Neural progenitor cell (in vitro differentiated cells): ENCODE data around the gene NINJ2. TPM values are rescaled to one million over a fixed set of nuclear protein-coding genes. Genes with fewer than 3 reads are reported as not detected.
"Not testable (repeated sequence)": the region's sequence is repeated elsewhere in the genome, so short reads cannot be mapped to it uniquely, and the experiment has no call there.

Experiments used
- DNase-seq: peaks from one replicate; pipeline ENCODE4 v3.0.0-alpha.2; 2016; ENCODE audit warnings: low spot score
- H2AFZ ChIP-seq: fragments of 200-600 bp; sonication (generic); replicated peaks from 2 replicates; pipeline ENCODE4 v1.6.1; 2016; ENCODE audit warnings: antibody characterized with exemption
- H3F3A ChIP-seq: fragments of 200-600 bp; sonication (generic); 2 replicates; pipeline ENCODE4 v1.6.1; 2016; ENCODE audit warnings: antibody characterized with exemption, low read depth
- H3K27ac ChIP-seq: fragments of 200-600 bp; sonication (generic); 2 replicates; pipeline ENCODE4 v1.5.1; 2016; ENCODE audit warnings: mild to moderate bottlenecking
- H3K27me3 ChIP-seq: fragments of 200-600 bp; sonication (generic); 2 replicates; pipeline ENCODE4 v1.6.1; 2016; ENCODE audit warnings: mild to moderate bottlenecking, moderate library complexity
- H3K36me3 ChIP-seq: fragments of 200-600 bp; sonication (generic); 2 replicates; pipeline ENCODE4 v1.5.1; 2016
- H3K4me1 ChIP-seq: fragments of 200-600 bp; sonication (generic); 2 replicates; pipeline ENCODE4 v1.6.1; 2016; ENCODE audit warnings: mixed run types
- H3K4me2 ChIP-seq: fragments of 200-600 bp; sonication (generic); 2 replicates; pipeline ENCODE4 v1.6.1; 2016
- H3K4me3 ChIP-seq: fragments of 200-600 bp; sonication (generic); 2 replicates; pipeline ENCODE4 v1.5.1; 2016
- H3K79me2 ChIP-seq: fragments of 200-600 bp; sonication (generic); 2 replicates; pipeline ENCODE4 v1.6.1; 2016; ENCODE audit warnings: low read depth
- H3K9ac ChIP-seq: fragments of 200-600 bp; sonication (generic); 2 replicates; pipeline ENCODE4 v1.6.1; 2016
- H3K9me3 ChIP-seq: fragments of 200-600 bp; sonication (generic); 2 replicates; pipeline ENCODE4 v1.5.1; 2016; ENCODE audit warnings: low read depth
- H4K20me1 ChIP-seq: fragments of 200-600 bp; sonication (generic); 2 replicates; pipeline ENCODE4 v1.6.1; 2016; ENCODE audit warnings: low read depth
- H3K27ac Mint-ChIP-seq: 3 replicates; pipeline ENCODE4 v1.8.0; 2021; ENCODE audit warnings: mixed read lengths
- H3K27me3 Mint-ChIP-seq: 2 replicates; pipeline ENCODE4 v1.8.0; 2022; ENCODE audit warnings: low read depth, mild to moderate bottlenecking, inconsistent platforms, moderate library complexity, mixed read lengths; ENCODE audit not compliant: insufficient read depth
- H3K36me3 Mint-ChIP-seq: 3 replicates; pipeline ENCODE4 v1.8.0; 2021; ENCODE audit warnings: mixed read lengths
- H3K4me1 Mint-ChIP-seq: 3 replicates; pipeline ENCODE4 v1.8.0; 2021; ENCODE audit warnings: mixed read lengths
- H3K4me3 Mint-ChIP-seq: 3 replicates; pipeline ENCODE4 v1.8.0; 2021; ENCODE audit warnings: mild to moderate bottlenecking, moderate library complexity, mixed read lengths
- H3K9me3 Mint-ChIP-seq: 3 replicates; pipeline ENCODE4 v1.8.0; 2020; ENCODE audit warnings: mixed read lengths
- CTCF ChIP-seq: fragments of 200-600 bp; sonication (generic); IDR thresholded peaks from 2 replicates; pipeline ENCODE4 v1.5.1; 2017; ENCODE audit warnings: antibody characterized with exemption, mild to moderate bottlenecking
- EZH2 ChIP-seq: fragments of 200-600 bp; sonication (generic); IDR thresholded peaks from 2 replicates; pipeline ENCODE4 v1.6.1; 2017; ENCODE audit warnings: antibody characterized with exemption, mild to moderate bottlenecking, moderate library complexity
- EZH2phosphoT487 ChIP-seq: fragments of 200-600 bp; sonication (generic); IDR thresholded peaks from 2 replicates; pipeline ENCODE4 v1.6.1; 2017; ENCODE audit warnings: antibody characterized with exemption
- total RNA-seq: library from RNA; depleted of rRNA; stranded (reverse); fragments of >200 nt; gene quantifications from 2 replicates; pipeline ENCODE4 v1.2.3, GENCODE V29; 2015; ENCODE audit warnings: low replicate concordance

Gene NINJ2
- 0.37 TPM in 1 of 2 replicates, not detected in the other for total RNA-seq

- H3K4me3 ChIP-seq = no peak within 1 kb of the TSS
- Mint-ChIP-seq H3K4me1 (peaks cover 24% of the 10 kb centered on the region), H3K9me3 (no peaks in the 10 kb centered on the region), H3K27me3 (peaks cover 3% of the 10 kb centered on the region), H3K27ac (no peak within 1 kb of the TSS), H3K4me3 (no peak within 1 kb of the TSS), H3K36me3 (no peaks in the 10 kb centered on the region)
- peak within 1 kb of the TSS; percentile 63 for H2AFZ ChIP-seq
- TF ChIP-seq EZH2phosphoT487 (no peak), EZH2 (no peak), CTCF (no peak)
- H3K79me2 ChIP-seq = no peaks in the 10 kb centered on the region
- no peaks in the 10 kb centered on the region for H4K20me1 ChIP-seq
- no peak within 1 kb of the TSS for H3K4me2 ChIP-seq
- peaks cover 18% of the 10 kb centered on the region for H3K4me1 ChIP-seq
- no peak within 1 kb of the TSS for H3K9ac ChIP-seq
- H3F3A ChIP-seq = no peaks in the 10 kb centered on the region
- no peaks in the 10 kb centered on the region for H3K9me3 ChIP-seq
- H3K36me3 ChIP-seq = no peaks in the 10 kb centered on the region
- H3K27ac ChIP-seq = no peak within 1 kb of the TSS
- no peak for DNase-seq
- H3K27me3 ChIP-seq = no peaks in the 10 kb centered on the region
These were observed at the start of gene NINJ2 for GRCh38 chr12:663293-663871. Gene NINJ2 (minus strand): TSS chr12:663445. CDS start chr12:663360, 85 bp downstream.

- Mint-ChIP-seq H3K4me3 (no peak overlapping the region), H3K27me3 (peaks cover 7% of the 10 kb centered on the region), H3K36me3 (no peaks in the 10 kb centered on the region), H3K4me1 (peaks cover 10% of the 10 kb centered on the region), H3K27ac (peak overlapping the region; percentile 57), H3K9me3 (no peaks in the 10 kb centered on the region)
- TF ChIP-seq EZH2phosphoT487 (no peak), CTCF (no peak), EZH2 (no peak)
- no peaks in the 10 kb centered on the region for H3K36me3 ChIP-seq
- no peaks in the 10 kb centered on the region for H4K20me1 ChIP-seq
- peak overlapping the region; percentile 18 for H2AFZ ChIP-seq
- H3K79me2 ChIP-seq = no peaks in the 10 kb centered on the region
- no peak overlapping the region for H3K9ac ChIP-seq
- H3K4me3 ChIP-seq = no peak overlapping the region
- peaks cover 3% of the 10 kb centered on the region for H3K4me1 ChIP-seq
- H3F3A ChIP-seq = no peaks in the 10 kb centered on the region
- H3K27me3 ChIP-seq = no peaks in the 10 kb centered on the region
- no peak overlapping the region for H3K27ac ChIP-seq
- no peak for DNase-seq
- no peak overlapping the region for H3K4me2 ChIP-seq
- no peaks in the 10 kb centered on the region for H3K9me3 ChIP-seq
These were observed 49.1 kb upstream of the NINJ2 start for GRCh38 chr12:712172-712863.

GRCh38 chr12:709455-710020 lies 46.3 kb upstream of the NINJ2 start:
- DNase-seq = no peak
- Mint-ChIP-seq H3K27ac (no peak overlapping the region), H3K27me3 (peaks cover 12% of the 10 kb centered on the region), H3K4me3 (no peak overlapping the region), H3K36me3 (no peaks in the 10 kb centered on the region), H3K4me1 (peaks cover 6% of the 10 kb centered on the region), H3K9me3 (peaks cover 2% of the 10 kb centered on the region)
- Histone ChIP-seq H3K27ac (no peak overlapping the region), H3K27me3 (no peaks in the 10 kb centered on the region), H3K79me2 (no peaks in the 10 kb centered on the region), H4K20me1 (no peaks in the 10 kb centered on the region), H3K4me2 (no peak overlapping the region), H3K4me3 (no peak overlapping the region), H2AFZ (no peak overlapping the region), H3K4me1 (peaks cover 3% of the 10 kb centered on the region), H3K36me3 (no peaks in the 10 kb centered on the region), H3F3A (no peaks in the 10 kb centered on the region), H3K9ac (no peak overlapping the region), H3K9me3 (no peaks in the 10 kb centered on the region)
- TF ChIP-seq CTCF = no peak
- TF ChIP-seq EZH2 = no peak
- no peak for TF ChIP-seq EZH2phosphoT487

- H2AFZ ChIP-seq, H3K36me3 ChIP-seq, DNase-seq, H3K79me2 ChIP-seq, H3K9ac ChIP-seq, H3K27ac ChIP-seq, H3K27me3 Mint-ChIP-seq, H3K36me3 Mint-ChIP-seq, H3K27ac Mint-ChIP-seq, H3K4me3 ChIP-seq, H3K9me3 ChIP-seq, H3K4me3 Mint-ChIP-seq, H3K4me1 Mint-ChIP-seq, H3K27me3 ChIP-seq, H4K20me1 ChIP-seq, H3F3A ChIP-seq, H3K4me1 ChIP-seq, H3K4me2 ChIP-seq, H3K9me3 Mint-ChIP-seq: not testable (repeated sequence)
These were observed 44.8 kb upstream of the NINJ2 start for GRCh38 chr12:708084-708483.
